Mononuclear cell (primary cell): Measurements from ENCODE around the gene FAM8A1. TPM values are rescaled to one million over a fixed set of nuclear protein-coding genes. Genes with fewer than 3 reads are reported as not detected.
"Not testable (repeated sequence)": the region's sequence is repeated elsewhere in the genome, so short reads cannot be mapped to it uniquely, and the experiment has no call there.

Experiments used
- H3K27me3 ChIP-seq: 2 replicates; pipeline ENCODE4 v1.6.0; 2011; ENCODE audit warnings: low read length, control low read depth; ENCODE audit not compliant: insufficient read depth
- H3K4me1 ChIP-seq: 2 replicates; pipeline ENCODE4 v1.5.1; 2011; ENCODE audit warnings: mild to moderate bottlenecking, low read length, control low read depth; ENCODE audit not compliant: insufficient read depth
- H3K4me3 ChIP-seq: 2 replicates; pipeline ENCODE4 v1.5.1; 2011; ENCODE audit warnings: mild to moderate bottlenecking, low read length, moderate library complexity
- H3K9me3 ChIP-seq: 2 replicates; pipeline ENCODE4 v1.5.1; 2011; ENCODE audit warnings: low read depth, mild to moderate bottlenecking, control low read depth, low read length
- total RNA-seq: library from RNA; depleted of rRNA; stranded (reverse); fragments of >200 nt; gene quantifications from one replicate; pipeline ENCODE4 v1.2.3, GENCODE V29; 2012

Gene FAM8A1, protein sequence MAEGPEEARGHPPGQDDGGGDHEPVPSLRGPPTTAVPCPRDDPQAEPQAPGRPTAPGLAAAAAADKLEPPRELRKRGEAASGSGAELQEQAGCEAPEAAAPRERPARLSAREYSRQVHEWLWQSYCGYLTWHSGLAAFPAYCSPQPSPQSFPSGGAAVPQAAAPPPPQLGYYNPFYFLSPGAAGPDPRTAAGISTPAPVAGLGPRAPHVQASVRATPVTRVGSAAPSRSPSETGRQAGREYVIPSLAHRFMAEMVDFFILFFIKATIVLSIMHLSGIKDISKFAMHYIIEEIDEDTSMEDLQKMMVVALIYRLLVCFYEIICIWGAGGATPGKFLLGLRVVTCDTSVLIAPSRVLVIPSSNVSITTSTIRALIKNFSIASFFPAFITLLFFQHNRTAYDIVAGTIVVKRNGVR
- total RNA-seq: 25.7 TPM

DNA sequence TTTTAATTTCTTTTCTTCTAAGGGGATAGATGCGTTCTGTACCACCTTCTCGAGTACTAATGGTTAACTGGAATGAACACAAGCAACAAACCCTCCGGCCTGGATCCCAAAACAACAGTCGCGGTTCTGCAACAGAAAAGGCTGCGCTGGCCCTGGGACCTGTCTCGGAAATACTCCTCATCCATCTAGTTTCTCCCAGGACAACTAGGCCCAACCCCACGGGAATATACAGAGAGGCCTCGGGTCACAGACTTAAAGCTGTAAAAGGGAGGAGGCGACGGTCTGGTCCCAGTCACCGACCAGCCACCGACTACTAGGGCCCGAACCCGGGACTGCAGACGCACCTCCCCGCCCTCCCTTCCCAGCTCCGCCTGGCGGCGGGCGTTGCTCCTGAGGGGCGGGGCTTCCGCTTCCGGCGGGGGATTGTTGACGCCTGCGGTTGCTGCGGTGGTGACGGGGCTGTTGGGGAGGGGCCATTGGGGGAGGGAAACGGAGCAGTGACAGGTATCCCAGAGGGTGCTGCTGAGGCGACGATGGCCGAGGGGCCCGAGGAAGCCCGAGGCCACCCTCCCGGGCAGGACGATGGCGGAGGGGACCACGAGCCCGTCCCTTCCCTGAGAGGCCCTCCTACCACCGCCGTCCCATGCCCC, at the start of gene FAM8A1:
FAM8A1 (plus strand) TSS at position 426 of the 650 bp plus-strand sequence; CDS start at position 534, 108 bp downstream.
- Histone ChIP-seq H3K27me3 (no peaks in the 10 kb centered on the region), H3K4me3 (peak within 1 kb of the TSS; percentile 85), H3K4me1 (peaks cover 37% of the 10 kb centered on the region), H3K9me3 (no peaks in the 10 kb centered on the region)

DNA sequence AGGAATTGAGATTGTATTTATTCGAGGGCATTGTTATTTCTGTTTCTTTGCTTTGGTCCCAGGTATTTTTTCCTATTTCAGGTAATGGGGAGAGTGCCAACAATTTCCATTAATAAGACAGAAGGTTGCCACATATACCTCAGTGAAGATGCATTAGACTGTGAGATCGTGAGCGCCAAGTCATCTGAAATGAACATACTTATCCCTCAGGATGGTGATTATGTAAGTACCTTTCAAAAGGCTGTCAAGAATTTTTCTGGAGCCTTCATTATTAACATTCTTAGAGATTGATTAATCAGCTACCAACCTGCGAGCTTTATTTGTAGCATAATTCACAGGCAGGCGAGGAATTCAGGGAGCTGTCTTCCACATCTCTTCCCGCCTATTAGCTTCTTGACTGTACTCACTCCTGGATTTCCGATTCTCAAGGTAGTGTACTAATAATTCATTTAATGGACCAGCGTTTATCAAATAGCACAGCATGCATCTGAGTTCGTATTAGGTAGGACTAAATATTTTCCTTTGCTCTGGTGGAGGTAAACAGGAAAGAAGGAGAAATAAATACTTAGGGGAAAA, 48.6 kb upstream of the FAM8A1 start:
- H3K4me3 ChIP-seq: no peak overlapping the region
- no peaks in the 10 kb centered on the region for H3K9me3 ChIP-seq
- no peaks in the 10 kb centered on the region for H3K4me1 ChIP-seq
- H3K27me3 ChIP-seq: no peaks in the 10 kb centered on the region

DNA sequence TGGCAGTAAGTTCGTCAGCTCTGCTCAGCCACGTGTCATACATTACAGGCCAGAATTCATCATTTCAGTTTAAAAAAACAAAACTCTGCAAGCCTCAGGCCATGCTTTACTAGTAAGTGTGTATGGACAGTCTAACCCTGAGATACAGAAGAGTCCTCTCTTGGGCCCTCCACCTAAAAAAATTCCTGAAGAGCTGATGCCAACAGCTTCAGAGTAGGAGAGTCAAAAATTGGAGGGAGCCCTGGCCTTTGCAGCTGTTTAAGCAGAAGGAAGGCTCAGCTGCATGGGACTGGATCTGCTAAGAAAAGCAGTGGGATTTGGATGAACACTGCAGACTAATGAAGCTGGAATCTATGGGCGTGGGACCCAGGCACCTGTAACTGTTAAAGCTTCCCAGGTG, 47.2 kb upstream of the FAM8A1 start:
- H3K27me3 ChIP-seq: no peaks in the 10 kb centered on the region
- no peaks in the 10 kb centered on the region for H3K4me1 ChIP-seq
- H3K4me3 ChIP-seq: no peak overlapping the region
- no peaks in the 10 kb centered on the region for H3K9me3 ChIP-seq

DNA sequence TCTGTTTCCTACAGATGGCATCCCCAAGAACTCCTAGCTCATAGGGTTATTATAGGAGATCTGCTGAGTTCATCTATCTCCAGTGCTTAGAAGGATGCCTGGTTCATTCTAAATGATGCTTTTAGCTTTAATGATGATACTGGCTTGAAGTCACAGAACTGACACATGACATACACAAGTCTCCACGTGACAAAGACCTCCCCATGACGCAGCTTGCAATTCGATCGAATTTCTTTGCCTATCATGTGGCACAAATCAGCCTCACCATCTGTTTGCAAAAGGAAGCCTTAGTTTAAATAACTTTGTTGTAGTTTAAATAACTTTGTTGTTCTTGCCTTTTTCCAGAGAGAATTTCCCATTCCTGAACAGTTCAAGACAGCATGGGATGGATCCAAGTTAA, 44.1 kb upstream of the FAM8A1 start:
- H3K4me1 ChIP-seq: no peaks in the 10 kb centered on the region

DNA sequence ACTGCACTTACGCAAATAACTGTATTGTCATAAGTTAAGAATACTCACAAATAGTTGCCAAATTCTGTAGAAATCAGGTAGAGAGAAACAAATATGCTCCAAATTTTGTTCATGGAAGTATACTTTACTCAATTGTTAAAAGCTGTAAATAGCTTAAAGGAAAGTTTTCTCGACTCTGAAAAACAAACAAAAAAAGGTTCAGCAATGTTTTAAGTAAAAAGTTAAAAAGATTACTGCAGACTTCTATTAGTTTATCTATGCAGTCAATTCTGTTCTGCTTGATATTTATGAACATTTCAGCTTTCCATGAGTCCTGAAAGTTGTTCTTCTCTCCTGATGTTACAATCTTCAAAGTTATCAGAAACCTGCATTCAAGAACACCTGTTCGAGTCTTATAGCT, 37.5 kb upstream of the FAM8A1 start:
- no peaks in the 10 kb centered on the region for H3K4me1 ChIP-seq
- no peak overlapping the region for H3K4me3 ChIP-seq
- H3K9me3 ChIP-seq: no peaks in the 10 kb centered on the region
- no peaks in the 10 kb centered on the region for H3K27me3 ChIP-seq

More for the DNA sequence above, 44.1 kb upstream of the FAM8A1 start:
- Histone ChIP-seq H3K4me3 (no peak overlapping the region), H3K27me3 (no peaks in the 10 kb centered on the region), H3K9me3 (no peaks in the 10 kb centered on the region)

DNA sequence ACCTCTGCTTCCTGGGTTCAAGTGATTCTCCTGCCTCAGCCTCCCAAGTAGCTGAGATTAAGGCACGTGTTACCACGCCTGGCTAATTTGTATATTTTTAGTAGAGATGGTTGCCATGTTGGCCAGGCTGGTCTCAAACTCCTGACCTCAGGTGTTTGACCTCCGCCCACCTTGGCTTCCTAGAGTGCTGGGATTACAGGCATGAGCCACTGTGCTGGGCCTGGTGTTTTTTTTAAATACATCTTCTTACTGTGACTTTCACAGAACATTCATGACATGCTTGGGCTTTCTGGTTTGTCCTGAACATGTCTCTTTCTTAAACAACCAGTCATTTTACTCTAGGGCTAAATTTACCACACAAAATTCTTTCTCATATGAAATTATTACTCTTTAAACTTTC, 34.7 kb upstream of the FAM8A1 start:
- no peaks in the 10 kb centered on the region for H3K9me3 ChIP-seq
- no peaks in the 10 kb centered on the region for H3K4me1 ChIP-seq
- no peaks in the 10 kb centered on the region for H3K27me3 ChIP-seq
- H3K4me3 ChIP-seq: no peak overlapping the region

DNA sequence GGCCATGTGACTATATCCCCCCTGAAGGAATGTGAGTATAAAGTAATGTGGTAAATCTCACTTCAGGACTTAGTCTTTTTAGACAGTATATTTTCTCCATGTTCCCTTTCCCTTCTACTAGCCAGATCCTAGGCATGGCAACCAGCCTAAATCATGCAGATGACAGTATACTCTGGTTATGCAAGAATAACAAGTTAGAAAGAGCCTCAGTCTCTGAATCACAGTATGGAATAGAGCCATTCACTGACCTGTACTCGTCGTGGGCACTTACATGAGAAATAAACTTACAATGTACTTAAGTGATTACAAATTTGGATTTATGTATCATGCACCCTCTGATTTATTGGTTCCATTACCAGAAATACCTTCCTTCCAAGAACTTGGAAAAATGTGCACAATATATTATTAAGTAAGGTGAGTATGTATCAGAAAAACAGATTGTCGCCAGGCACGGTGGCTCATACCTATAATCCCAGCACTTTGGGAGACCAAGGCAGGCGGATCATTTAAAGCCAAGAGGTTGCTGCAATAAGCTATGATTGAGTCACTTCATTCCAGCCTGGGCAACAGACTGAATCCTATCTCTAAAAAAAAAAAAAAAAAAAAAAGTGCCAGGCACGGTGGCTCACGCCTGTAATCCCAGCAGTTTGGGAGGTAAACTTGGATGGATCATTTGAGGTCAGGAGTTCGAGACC, 25.1 kb upstream of the FAM8A1 start:
- peaks cover 7% of the 10 kb centered on the region for H3K9me3 ChIP-seq
- no peak overlapping the region for H3K4me3 ChIP-seq
- H3K27me3 ChIP-seq: peaks cover 3% of the 10 kb centered on the region
- no peaks in the 10 kb centered on the region for H3K4me1 ChIP-seq

DNA sequence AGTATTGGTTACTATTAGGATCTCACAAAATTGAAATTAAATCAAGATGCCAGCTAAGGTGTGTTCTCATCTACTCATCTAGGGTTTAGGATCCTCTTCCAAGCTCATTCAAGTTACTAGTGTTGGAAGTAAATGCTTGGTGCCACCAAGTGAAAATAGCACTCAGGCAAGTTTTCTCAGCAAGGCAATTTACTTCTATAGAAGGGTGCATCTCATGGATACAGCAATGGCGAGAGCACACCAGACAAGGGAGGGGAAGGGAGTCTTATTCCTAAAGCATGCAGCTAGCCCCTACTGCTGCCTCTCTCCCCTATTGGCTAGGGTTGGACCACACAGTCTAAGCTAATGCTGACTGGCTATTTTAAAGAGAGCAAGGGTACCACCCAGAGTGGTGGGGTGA, 23.0 kb upstream of the FAM8A1 start:
- no peaks in the 10 kb centered on the region for H3K4me1 ChIP-seq
- H3K27me3 ChIP-seq: peaks cover 5% of the 10 kb centered on the region
- peaks cover 7% of the 10 kb centered on the region for H3K9me3 ChIP-seq
- H3K4me3 ChIP-seq: no peak overlapping the region

DNA sequence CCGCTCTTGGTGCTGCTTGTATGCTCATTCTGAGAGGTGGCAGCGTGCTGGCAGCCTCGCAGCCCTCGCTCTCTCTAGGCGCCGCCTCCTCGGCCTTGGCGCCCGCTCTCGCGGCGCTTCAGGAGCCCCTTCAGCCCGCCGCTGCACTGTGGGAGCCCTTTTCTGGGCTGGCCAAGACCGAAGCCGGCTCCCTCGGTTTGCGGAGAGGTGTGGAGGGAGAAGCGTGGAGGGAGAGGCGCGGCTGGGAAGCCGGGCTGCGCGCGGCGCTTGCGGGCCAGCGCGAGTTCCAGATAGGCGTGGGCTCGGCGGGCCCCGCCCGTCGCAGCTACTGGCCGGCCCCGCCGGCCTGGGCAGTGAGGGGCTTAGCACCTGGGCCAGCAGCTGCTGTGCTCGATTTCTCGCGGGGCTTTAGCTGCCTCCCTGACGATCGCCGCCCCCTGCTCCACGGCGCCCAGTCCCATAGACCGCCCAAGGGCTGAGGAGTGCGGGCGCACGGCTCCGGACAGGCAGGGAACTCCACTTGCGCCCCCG, 19.5 kb upstream of the FAM8A1 start:
- H3K9me3 ChIP-seq: peaks cover 7% of the 10 kb centered on the region
- H3K4me3 ChIP-seq: peak overlapping the region; percentile 37
- H3K27me3 ChIP-seq: peaks cover 2% of the 10 kb centered on the region
- H3K4me1 ChIP-seq: no peaks in the 10 kb centered on the region

DNA sequence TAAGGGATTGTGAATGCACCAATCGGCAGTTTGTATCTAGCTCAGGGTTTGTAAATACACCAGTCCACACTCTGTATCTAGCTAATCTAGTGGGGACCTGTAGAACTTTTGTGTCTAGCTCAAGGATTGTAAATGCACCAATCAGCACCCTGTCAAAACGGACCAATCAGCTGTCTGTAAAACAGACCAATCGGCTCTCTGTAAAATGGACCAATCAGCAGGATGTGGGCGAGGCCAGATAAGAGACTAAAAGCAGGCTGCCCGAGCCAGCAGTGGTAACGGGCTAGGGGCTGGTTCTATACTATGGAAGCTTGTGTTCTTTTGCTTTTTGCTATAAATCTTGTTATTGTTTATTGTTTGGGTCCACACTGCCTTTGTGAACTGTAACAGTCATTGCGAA, 18.8 kb upstream of the FAM8A1 start:
- H3K9me3 ChIP-seq, H3K4me1 ChIP-seq, H3K27me3 ChIP-seq, H3K4me3 ChIP-seq: not testable (repeated sequence)

DNA sequence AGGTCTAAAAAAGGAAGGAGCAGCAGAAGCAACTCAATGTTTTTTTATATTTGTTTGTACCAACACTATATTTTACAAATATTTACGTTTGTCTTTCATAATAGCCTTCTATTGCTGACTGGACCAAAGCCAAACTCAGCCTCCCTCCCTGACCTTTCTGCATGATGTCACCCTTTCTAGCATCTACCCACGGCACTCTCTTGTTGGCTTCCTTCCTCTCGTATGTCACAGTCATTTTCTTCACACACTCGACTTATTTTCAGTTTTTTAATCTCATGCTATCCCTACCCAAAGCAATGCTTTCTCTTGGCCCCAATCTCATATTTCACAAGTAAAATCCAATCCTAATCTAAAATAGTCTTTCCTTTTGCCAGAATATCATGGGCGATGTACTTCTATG, 16.3 kb upstream of the FAM8A1 start:
- Histone ChIP-seq H3K27me3 (peaks cover 2% of the 10 kb centered on the region), H3K9me3 (no peaks in the 10 kb centered on the region), H3K4me3 (no peak overlapping the region), H3K4me1 (peaks cover 8% of the 10 kb centered on the region)

DNA sequence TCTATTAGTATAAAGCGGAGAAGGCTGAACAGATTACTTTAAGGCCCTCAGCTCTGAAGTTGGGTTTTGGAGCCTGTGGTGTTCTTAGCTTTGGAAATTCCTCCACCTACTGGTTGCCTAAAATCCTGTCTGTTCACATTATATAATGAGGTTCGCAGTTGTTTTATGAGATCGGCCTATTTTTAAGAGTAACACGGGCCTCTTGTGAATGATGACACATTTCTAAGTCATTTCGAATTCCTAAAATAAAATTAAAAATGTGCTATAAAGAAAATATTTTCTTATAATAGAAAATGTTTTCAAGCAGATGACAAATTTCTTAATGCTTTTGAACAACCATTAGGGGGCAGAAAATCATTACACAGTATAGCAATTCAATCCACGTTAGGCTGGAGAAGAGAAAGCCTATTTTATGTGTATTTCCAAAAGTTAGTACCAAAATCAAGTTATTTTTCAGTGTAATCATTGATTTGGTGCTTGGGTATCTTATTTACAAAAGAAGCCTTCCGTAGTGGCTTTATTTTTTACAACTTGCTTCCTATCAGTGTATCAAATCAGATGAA, 15.8 kb upstream of the FAM8A1 start:
- peaks cover 11% of the 10 kb centered on the region for H3K4me1 ChIP-seq
- no peak overlapping the region for H3K4me3 ChIP-seq
- no peaks in the 10 kb centered on the region for H3K9me3 ChIP-seq
- H3K27me3 ChIP-seq: peaks cover 2% of the 10 kb centered on the region

DNA sequence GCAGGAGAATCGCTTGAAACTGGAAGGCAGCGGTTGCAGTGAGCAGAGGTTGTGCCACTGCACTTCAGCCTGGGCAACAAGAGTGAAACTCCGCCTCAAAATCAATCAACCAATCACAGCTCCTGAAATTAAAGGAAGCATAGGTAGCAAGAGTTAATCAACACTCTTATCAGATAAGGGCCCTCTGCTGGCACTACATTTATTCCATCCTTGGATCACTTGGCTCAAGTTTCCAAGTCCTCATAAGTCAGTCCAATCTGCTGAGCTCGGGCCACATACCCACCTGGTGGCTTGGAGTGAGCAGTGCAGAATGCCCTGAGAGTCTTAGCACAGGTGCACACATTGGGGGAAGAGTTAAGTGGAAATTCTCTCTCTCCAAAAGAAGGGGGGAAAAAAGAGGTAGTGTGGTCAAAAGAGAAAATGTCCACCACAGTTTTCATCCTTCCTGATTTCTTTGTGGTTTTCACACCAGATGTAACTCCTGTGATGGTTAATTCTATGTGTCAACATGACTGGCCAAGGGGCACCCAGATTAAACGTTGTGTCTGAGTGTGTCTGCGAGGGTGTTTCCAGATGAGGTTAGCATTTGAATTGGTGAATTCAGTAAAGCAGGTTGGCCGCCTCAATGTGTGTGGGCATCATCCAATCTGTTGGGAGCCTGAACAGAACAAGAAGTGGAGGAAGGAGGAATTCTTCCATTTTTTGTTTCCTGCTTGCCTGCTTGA, 14.2 kb upstream of the FAM8A1 start:
- Histone ChIP-seq H3K9me3 (no peaks in the 10 kb centered on the region), H3K4me1 (peaks cover 19% of the 10 kb centered on the region), H3K4me3 (no peak overlapping the region), H3K27me3 (peaks cover 2% of the 10 kb centered on the region)

DNA sequence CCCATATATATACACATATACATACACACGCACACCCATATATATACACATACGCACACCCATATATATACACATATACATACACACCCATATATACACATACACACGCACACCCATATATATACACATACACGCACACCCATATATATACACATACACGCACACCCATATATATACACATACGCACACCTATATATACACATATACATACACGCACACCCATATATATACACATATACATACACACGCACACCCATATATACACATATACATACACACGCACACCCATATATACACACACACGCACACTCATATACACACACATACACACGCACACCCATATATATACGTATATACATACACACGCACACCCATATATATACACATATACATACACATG, 13.5 kb upstream of the FAM8A1 start:
- not testable (repeated sequence) for H3K4me3 ChIP-seq, H3K9me3 ChIP-seq, H3K27me3 ChIP-seq
- peaks cover 23% of the 10 kb centered on the region for H3K4me1 ChIP-seq
